ENCODE results near the gene CTSF.

DNA sequence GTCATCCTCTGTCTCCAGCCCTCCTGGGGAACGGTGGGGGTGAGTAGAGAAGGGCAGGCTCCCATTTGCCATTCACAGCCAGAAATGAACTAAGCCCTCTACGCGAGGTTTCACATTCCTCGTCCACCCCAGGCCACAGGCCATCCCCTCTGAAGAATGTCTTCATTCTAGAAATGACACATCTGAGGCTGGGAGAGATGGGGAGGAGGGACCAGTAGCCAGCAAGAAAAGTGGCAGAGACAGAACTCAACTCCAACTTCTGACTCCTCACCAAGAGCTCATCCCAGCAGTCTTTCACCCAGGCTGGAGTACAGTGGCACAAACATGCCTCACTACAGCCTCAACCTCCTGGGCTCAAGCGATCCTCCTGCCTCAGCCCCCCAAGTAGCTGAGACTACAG lies 3.4 kb downstream of the CTSF start:
- TF ChIP-seq EZH2phosphoT487 (IDR thresholded peaks at IDR 0.05; ENCODE audit: borderline replicate concordance, low read depth, low read length) = no peak
- TF ChIP-seq, protein P1, sequence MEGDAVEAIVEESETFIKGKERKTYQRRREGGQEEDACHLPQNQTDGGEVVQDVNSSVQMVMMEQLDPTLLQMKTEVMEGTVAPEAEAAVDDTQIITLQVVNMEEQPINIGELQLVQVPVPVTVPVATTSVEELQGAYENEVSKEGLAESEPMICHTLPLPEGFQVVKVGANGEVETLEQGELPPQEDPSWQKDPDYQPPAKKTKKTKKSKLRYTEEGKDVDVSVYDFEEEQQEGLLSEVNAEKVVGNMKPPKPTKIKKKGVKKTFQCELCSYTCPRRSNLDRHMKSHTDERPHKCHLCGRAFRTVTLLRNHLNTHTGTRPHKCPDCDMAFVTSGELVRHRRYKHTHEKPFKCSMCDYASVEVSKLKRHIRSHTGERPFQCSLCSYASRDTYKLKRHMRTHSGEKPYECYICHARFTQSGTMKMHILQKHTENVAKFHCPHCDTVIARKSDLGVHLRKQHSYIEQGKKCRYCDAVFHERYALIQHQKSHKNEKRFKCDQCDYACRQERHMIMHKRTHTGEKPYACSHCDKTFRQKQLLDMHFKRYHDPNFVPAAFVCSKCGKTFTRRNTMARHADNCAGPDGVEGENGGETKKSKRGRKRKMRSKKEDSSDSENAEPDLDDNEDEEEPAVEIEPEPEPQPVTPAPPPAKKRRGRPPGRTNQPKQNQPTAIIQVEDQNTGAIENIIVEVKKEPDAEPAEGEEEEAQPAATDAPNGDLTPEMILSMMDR (conservative IDR thresholded peaks at IDR 0.05; ENCODE audit: low read length) = no peak
